GM21576 (cell line): ENCODE data around the gene SLC27A5.
"Not testable (repeated sequence)": the region's sequence is repeated elsewhere in the genome, so short reads cannot be mapped to it uniquely, and the experiment has no call there.

Experiments used
- ATAC-seq: cut with Tn5 transposase; IDR thresholded peaks from one replicate; pipeline ENCODE4 v1.9.1; 2021; ENCODE audit warnings: mild to moderate bottlenecking, moderate library complexity; ENCODE audit not compliant: unreplicated experiment

Gene SLC27A5

GRCh38 chr19:58471736-58472135, 40.1 kb downstream of the SLC27A5 start:
- ATAC-seq = no peak

DNA sequence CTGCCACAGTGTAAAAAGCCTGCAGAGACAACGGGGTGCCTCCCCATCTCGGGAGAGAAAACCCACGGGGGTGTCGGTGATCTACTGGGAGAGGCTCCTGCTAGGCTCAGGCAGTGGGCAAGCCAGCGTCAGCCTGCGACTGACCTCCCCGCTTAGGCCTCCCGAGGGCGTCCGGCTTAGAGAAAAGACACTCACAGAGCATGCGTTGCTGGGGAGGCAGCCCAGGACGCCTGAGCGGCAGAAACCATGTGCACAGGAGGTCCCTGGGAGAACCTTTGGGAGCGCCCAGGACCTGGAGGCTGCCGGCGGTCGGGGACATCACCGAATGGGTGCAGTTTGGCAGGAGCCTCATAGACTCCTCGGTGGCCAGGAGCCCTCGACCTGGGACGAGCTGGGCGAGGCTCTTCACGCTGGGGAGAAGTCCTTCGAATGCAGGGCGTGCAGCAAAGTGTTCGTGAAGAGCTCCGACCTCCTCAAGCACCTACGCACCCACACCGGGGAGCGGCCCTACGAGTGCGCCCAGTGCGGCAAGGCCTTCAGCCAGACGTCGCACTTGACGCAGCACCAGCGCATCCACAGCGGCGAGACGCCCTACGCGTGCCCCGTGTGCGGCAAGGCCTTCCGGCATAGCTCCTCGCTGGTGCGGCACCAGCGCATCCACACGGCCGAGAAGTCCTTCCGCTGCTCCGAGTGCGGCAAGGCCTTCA, 40.8 kb downstream of the SLC27A5 start:
- ATAC-seq = not testable (repeated sequence)

DNA sequence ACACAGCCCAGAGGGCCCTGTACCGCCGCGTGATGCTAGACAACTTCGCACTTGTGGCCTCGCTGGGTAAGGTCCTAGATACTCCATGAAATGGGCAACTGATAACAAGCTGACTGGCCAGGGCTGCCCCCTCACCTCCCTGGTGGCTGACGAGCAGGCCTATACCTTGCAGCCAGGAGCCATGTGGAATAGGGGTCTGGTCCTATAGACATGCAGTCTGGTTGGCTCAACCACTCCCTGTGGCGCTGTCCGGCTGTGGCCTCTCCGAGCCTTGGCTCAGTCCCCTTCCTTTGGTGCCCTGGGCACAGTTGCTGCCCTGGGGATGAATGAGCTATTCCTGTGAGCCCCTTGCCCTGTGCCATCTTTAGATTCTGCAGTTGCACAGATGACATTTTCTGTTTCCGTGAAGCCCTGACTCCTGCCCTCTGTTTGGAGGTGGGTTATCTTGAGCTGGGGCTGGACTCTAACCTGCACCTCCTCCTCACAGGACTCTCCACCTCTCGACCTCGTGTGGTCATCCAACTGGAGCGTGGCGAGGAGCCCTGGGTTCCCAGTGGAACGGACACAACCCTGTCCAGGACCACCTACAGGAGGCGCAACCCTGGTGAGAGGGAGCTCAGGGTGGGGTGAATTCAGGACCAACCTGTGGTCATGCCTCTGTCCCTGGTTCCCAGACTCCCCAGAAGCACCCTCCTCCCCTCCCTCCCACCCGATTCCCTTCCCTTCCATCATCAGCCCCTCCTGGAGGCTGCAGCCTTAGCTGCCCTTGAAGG, 42.4 kb downstream of the SLC27A5 start:
- ATAC-seq = no peak

DNA sequence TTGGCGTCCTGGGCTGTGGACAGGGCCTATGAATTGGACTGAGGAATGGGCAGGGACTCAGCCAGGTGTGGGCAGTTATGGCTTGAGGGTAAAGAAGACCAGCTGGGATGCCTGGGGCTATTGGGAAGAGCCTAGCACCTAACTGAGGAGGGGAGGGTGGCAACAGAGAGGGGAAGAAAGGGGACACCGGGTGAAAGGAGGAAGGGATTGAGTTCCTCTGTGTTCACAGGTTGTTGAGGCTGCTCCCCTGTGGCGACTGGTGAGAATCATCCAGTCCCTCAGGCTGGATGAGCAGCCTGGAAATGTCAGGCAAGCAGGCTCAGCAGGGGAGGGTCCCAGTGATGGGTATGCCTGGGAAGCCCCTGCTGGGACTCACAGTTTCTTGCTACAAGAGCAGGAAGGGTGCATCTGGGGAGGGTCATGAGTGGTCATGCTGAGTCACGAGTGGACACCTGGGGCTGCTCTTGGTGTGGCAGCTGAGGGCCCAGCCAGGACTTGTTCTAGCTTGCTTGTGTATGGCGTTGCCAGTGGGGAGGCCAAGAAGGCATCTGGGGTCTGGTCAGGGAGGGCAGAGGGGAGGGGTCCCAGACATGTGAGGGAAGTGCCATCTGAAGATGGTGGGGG, 43.5 kb downstream of the SLC27A5 start:
- ATAC-seq = no peak

DNA sequence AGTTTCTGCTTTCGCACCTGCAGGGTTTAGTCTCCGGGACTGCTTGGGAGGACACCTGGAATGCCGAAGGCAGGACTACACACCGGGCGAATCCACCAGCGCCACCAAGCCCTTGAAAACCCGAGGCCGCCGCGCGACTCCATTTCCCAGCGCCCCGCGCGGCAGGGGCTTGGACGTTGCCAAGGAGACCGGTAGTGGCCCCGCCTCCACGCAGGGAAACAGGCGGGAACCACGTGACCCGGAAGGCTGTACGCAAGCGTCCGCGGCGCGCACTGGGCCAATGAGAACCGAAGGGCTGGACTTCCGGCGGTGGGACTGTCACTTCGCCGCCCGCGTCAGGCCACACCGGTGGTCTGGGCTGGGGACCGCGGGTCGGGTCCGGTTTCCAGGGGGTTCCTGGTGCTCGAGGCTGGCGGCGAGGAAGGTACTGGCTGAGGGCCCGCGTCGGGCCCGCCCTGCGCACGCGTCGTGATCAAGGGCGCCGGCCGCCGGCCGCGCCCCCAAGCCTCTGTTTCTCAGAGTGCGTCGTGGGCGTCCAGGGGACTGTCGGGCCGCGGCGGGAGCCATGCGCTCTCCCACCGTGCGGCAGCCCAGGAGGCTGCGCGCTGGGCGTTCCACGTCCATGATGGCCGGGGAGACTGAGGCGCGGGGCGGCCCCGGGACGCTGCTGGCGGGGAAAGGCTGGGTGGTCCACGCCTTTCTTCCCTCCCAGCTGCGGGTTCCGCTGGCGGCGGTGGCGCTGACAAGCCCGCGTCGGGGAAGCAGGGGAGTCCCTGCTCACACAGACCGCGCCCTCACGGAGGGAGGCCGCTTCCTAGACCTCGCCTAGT, 44.8 kb downstream of the SLC27A5 start, which contains the start of gene ZNF324:
ZNF324 (plus strand) TSS at position 321 of the 830 bp plus-strand sequence. CDS start 2,106 bp downstream, outside the sequence.
- peak; percentile 91 for ATAC-seq

DNA sequence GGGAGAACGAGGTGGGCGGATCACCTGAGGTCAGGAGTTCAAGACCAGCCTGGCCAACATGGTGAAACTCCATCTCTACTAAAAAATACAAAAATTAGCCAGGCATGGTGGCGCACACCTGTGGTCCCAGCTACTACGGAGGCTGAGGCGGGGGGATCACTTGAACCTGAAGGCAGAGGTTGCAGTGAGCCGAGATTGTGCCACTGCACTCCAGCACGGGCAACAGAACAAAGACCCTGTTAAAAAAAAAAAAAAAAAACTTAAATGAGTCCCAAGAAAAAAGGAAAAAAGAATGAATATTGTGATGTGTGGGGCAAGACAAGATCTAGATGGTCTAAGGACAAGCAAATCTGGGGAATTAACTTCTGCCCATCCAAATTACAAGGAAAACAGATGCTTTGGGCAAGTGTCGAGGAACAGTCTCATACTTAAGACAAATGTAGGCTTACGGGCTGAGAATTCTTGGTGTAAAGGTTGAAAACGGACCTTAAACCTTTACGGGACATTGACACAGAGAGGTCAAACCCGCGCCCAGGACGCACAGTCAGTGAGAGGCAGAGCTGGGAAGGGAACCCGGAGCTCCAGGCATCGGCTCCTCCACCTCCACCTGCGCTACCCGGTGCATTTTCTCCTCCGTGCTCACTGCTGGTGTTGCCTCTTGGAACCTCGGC, 45.6 kb downstream of the SLC27A5 start:
- peak; percentile 19 for ATAC-seq

DNA sequence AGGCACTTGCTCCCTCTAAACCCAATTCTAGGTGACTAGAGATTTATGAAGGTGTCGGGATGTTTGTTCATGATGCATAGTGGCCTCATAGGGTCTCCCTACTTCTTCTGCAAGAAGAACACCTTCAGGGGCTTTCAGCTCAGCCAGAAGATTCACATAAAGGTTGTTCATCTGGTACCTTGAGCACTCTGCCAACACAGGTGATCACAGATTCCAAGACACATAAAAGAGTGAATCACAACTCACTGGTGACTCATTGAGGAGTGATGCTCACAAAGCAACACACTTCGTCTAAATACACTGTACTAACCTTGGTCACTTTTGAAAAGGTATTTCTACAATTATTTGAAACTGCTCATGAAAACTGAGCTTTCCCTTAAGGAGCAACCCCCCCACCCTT, 51.8 kb downstream of the SLC27A5 start:
- no peak for ATAC-seq

DNA sequence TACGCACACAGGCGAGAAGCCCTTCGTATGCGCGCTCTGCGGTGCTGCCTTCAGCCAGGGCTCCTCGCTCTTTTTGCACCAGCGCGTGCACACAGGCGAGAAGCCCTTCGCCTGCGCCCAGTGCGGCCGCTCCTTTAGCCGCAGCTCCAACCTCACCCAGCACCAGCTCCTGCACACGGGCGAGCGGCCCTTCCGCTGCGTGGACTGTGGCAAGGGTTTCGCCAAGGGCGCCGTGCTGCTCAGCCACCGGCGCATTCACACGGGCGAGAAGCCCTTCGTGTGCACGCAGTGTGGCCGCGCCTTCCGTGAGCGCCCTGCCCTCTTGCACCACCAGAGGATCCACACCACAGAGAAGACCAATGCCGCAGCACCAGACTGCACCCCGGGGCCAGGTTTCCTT, 55.7 kb downstream of the SLC27A5 start:
- no peak for ATAC-seq

DNA sequence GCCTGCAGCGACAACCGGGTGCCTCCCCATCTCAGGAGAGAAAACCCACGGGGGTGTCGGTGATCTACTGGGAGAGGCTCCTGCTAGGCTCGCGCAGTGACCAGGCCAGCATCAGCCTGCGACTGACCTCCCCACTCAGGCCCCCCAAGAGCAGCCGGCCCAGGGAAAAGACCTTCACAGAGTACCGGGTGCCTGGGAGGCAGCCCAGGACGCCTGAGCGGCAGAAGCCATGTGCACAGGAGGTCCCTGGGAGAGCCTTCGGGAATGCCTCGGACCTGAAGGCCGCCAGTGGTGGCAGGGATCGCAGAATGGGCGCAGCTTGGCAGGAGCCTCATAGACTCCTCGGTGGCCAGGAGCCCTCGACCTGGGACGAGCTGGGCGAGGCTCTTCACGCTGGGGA, 56.5 kb downstream of the SLC27A5 start:
- no peak for ATAC-seq

GRCh38 chr19:58453743-58454142, 58.0 kb downstream of the SLC27A5 start:
- ATAC-seq = no peak

DNA sequence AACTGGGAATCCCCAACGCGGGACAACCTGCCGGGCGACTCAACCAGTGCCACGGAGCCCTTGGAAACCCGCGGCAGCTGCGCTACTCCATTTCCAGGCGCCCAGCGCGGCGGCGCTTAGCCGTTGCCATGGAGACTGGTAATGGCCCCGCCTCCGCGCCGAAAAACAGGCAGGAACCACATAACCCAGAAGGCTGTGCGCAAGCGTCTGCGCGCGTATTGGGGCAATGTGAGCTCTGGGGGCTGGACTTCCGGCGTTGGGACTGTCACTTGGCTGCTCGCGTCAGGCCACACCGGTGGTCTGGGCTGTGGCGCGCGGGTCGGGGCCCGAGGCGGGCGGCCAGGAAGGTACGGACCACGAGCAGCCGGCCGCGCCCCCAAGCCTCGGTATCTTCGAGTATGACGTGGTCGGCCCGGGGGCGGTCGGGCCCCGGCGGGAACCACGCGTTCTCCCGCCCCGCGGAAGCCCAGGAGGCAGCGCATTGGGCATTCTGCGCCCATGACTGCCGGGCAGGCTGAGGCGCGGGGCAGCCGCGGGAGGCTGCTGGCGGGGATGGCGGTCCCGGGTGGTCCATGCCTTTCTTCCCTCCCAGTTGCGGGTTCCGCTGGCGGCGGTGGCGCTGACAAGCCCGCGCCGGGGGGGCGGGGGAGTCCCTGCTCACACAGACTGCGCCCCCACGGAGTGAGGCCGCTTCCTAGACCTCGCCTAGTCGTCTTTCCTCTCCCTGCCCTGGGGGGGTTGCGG, 60.3 kb downstream of the SLC27A5 start, which contains the start of gene ZNF324B:
ZNF324B (plus strand) TSS at position 265 of the 744 bp plus-strand sequence. CDS start 2,080 bp downstream, outside the sequence.
- peak; percentile 94 for ATAC-seq

GRCh38 chr19:58450856-58451357, 60.9 kb downstream of the SLC27A5 start:
- peak; percentile 4 for ATAC-seq

- ATAC-seq = not testable (repeated sequence)
Observed at GRCh38 chr19:58449980-58450379, 61.8 kb downstream of the SLC27A5 start.

- ATAC-seq = not testable (repeated sequence)
Observed at GRCh38 chr19:58448860-58449259, 62.9 kb downstream of the SLC27A5 start.
